HG02798 (cell line): Measurements from ENCODE around the gene NPHP4.

Experiments used
- ATAC-seq: cut with Tn5 transposase; IDR thresholded peaks from one replicate; pipeline ENCODE4 v1.9.1; 2021; ENCODE audit warnings: mild to moderate bottlenecking; ENCODE audit not compliant: unreplicated experiment, poor library complexity

The NPHP4 gene

GRCh38 chr1:5976726-5977493 is 15.3 kb downstream of the NPHP4 start:
- ATAC-seq, result no peak

GRCh38 chr1:5976231-5976630 is 16.0 kb downstream of the NPHP4 start:
- no peak for ATAC-seq

GRCh38 chr1:5975133-5975880 is 16.9 kb downstream of the NPHP4 start:
- ATAC-seq, result no peak

- ATAC-seq, result no peak
Measured at GRCh38 chr1:5974631-5975030, 17.6 kb downstream of the NPHP4 start.

- no peak for ATAC-seq
Measured at GRCh38 chr1:5973771-5974170, 18.5 kb downstream of the NPHP4 start.

GRCh38 chr1:5972198-5972520 is 20.1 kb downstream of the NPHP4 start:
- no peak for ATAC-seq

GRCh38 chr1:5971471-5972197 is 20.6 kb downstream of the NPHP4 start:
- ATAC-seq, result no peak

- no peak for ATAC-seq
Measured at GRCh38 chr1:5970610-5971273, 21.5 kb downstream of the NPHP4 start.

GRCh38 chr1:5969168-5969567 is 23.1 kb downstream of the NPHP4 start:
- no peak for ATAC-seq

- no peak for ATAC-seq
Measured at GRCh38 chr1:5968161-5968736, 24.0 kb downstream of the NPHP4 start.

GRCh38 chr1:5967351-5968160 is 24.7 kb downstream of the NPHP4 start:
- ATAC-seq, result no peak

- no peak for ATAC-seq
Measured at GRCh38 chr1:5966543-5967205, 25.6 kb downstream of the NPHP4 start.

- ATAC-seq, result no peak
Measured at GRCh38 chr1:5965586-5966131, 26.6 kb downstream of the NPHP4 start.

- no peak for ATAC-seq
Measured at GRCh38 chr1:5962265-5963105, 29.7 kb downstream of the NPHP4 start.

GRCh38 chr1:5961601-5962000 is 30.6 kb downstream of the NPHP4 start:
- ATAC-seq, result no peak

- ATAC-seq, result no peak
Measured at GRCh38 chr1:5960336-5960735, 31.9 kb downstream of the NPHP4 start.

GRCh38 chr1:5959667-5960230 is 32.5 kb downstream of the NPHP4 start:
- no peak for ATAC-seq

- ATAC-seq, result no peak
Measured at GRCh38 chr1:5959087-5959486, 33.1 kb downstream of the NPHP4 start.
